Measurements from ENCODE around the gene ZNF574. TPM values are rescaled to one million over a fixed set of nuclear protein-coding genes. Genes with fewer than 3 reads are reported as not detected.

Gene ZNF574
- total RNA-seq, result 7.6 and 12.7 TPM in 2 replicates

GRCh38 chr19:42075616-42076379 is at the start of gene ZNF574:
Gene ZNF574, plus strand, starts transcription at chr19:42076166. Its CDS starts 2,441 bp downstream, at chr19:42078607.

GRCh38 chr19:42069619-42070351 is 6.2 kb upstream of the ZNF574 start, which contains the start of gene GRIK5:
Gene GRIK5, minus strand, starts transcription at chr19:42070206. Its CDS starts 4,436 bp downstream, at chr19:42065770.

Other genes starting within 250 kb of the ZNF574 start
- not detected in 2 replicates for gene LYPD4, start 231.5 kb upstream of the ZNF574 start, total RNA-seq
- gene DMRTC2, start 231.1 kb upstream of the ZNF574 start, total RNA-seq, result not detected in 2 replicates
- 1,514 and 2,811 TPM in 2 replicates for gene RPS19, start 215.9 kb upstream of the ZNF574 start, total RNA-seq
- 0.19 TPM in 1 of 2 replicates, not detected in the other for gene CD79A, start 198.9 kb upstream of the ZNF574 start, total RNA-seq
- 25.1 and 51.6 TPM in 2 replicates for gene ARHGEF1, start 193.0 kb upstream of the ZNF574 start, total RNA-seq
- gene ERFL, start 147.7 kb upstream of the ZNF574 start, total RNA-seq, result under 0.01 TPM in 1 of 2 replicates, not detected in the other
- 141 and 201 TPM in 2 replicates for gene RABAC1, start 116.8 kb upstream of the ZNF574 start, total RNA-seq
- gene ATP1A3, start 81.9 kb upstream of the ZNF574 start, total RNA-seq, result under 0.01 TPM in 1 of 2 replicates, not detected in the other
- 0.19 and 0.28 TPM in 2 replicates for gene GRIK5, start 6.0 kb upstream of the ZNF574 start, total RNA-seq
- 0.19 and 0.56 TPM in 2 replicates for gene POU2F2, start 56.3 kb downstream of the ZNF574 start, total RNA-seq
- 18.2 and 26.5 TPM in 2 replicates for gene DEDD2, start 141.5 kb downstream of the ZNF574 start, total RNA-seq
- gene ZNF526, start 144.1 kb downstream of the ZNF574 start, total RNA-seq, result 7.6 and 10.4 TPM in 2 replicates
- 9.9 and 15.1 TPM in 2 replicates for gene GSK3A, start 166.4 kb downstream of the ZNF574 start, total RNA-seq
- 18.6 and 23.2 TPM in 2 replicates for gene ERF, start 179.0 kb downstream of the ZNF574 start, total RNA-seq
- 14.2 and 17.2 TPM in 2 replicates for gene CIC, start 193.1 kb downstream of the ZNF574 start, total RNA-seq
- 0.19 and 0.28 TPM in 2 replicates for gene PRR19, start 226.0 kb downstream of the ZNF574 start, total RNA-seq
- gene PAFAH1B3, start 226.5 kb downstream of the ZNF574 start, total RNA-seq, result 6.2 and 26.1 TPM in 2 replicates
- gene TMEM145, start 237.1 kb downstream of the ZNF574 start, total RNA-seq, result under 0.01 TPM in 1 of 2 replicates, not detected in the other
- gene MEGF8, start 249.5 kb downstream of the ZNF574 start, total RNA-seq, result 15.7 and 24.2 TPM in 2 replicates

Measured in regular cardiac myocyte (primary cell).